GM18858 (cell line): ENCODE results near the gene SORCS2.

Experiments used
- ATAC-seq: cut with Tn5 transposase; IDR thresholded peaks from one replicate; pipeline ENCODE4 v1.9.1; 2021; ENCODE audit not compliant: unreplicated experiment

SORCS2 gene

GRCh38 chr4:7261536-7261935 lies 69.2 kb downstream of the SORCS2 start:
- no peak for ATAC-seq

DNA sequence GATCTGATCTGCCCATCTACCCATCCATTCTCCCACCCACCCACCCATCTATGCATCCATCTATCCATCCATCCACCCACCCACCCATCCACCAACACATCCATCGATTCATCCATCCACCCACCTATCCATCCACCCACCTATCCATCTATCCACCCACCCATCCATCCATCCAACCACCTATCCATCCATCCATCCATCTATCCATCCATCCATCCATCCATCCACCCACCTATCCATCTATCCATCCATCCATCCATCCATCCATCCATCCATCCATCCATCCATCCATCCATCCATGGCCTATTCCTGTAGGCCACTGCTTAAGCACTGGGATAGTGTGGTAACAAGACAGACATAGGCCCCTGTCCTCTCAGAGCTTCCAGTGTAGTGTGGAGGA lies 69.8 kb downstream of the SORCS2 start:
- no peak for ATAC-seq

GRCh38 chr4:7263166-7263565 lies 70.8 kb downstream of the SORCS2 start:
- ATAC-seq = no peak

DNA sequence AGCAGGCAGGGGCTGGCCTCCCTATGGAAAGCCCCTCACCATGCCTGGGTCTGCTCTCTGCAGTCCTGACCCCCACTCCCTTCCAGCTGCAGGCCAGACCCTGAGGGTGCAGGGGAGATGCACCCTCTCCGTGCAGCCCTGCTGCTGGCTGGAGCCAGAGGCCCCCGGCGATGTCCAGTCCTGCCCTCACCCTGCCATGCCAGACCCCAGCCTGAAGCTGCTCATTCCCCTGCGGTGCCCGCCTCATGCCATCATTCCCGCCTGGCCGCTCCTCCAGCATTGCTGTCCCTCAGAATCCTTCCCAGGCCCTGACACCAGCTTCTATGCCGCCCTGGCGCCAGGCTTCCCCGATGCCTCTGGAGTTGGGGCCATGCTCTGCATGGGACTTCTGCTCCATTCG lies 72.4 kb downstream of the SORCS2 start:
- ATAC-seq = no peak

- no peak for ATAC-seq
Measured at GRCh38 chr4:7266525-7267292, 74.4 kb downstream of the SORCS2 start.

DNA sequence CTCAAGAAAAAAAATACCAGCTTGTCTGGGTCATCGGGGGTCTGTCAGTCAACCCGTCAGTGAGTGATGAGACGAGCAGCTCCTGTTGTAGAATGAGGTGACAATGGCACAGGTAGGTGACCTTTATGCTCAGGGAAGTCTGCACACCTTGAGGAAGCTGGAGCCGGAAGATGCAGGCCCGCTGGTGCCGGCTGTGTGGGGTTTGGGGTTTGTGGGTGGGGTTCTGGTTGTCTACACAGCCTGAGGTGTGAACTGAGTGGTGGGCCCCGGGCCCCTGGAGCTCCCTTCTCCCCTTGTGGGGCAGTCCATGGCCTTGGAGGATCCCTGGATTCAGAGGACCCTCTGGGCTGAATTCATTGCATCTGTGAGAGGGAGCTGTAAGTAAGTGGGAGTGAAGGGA lies 75.5 kb downstream of the SORCS2 start:
- no peak for ATAC-seq

DNA sequence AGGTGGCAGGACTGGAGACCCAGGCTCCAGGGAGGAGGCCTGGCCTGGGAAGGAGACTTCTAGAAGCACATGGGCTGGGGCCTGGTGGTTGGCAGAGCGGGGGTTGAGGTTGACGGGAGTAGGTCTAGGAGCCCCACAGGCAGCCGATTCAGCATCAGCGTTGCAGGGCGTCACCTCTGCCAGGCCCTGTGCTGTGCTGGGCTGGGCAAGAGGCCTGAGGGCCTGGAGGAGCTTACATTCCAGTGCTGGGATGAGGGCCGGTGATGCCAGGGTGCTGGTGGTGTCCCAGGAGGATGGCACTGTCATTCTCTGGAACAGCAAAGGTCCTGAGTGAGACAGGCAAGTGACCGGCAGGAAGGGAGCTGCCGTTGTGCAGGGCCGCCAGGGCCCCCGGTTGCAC lies 76.6 kb downstream of the SORCS2 start:
- no peak for ATAC-seq

- ATAC-seq = no peak
Measured at GRCh38 chr4:7270121-7270520, 77.8 kb downstream of the SORCS2 start.

DNA sequence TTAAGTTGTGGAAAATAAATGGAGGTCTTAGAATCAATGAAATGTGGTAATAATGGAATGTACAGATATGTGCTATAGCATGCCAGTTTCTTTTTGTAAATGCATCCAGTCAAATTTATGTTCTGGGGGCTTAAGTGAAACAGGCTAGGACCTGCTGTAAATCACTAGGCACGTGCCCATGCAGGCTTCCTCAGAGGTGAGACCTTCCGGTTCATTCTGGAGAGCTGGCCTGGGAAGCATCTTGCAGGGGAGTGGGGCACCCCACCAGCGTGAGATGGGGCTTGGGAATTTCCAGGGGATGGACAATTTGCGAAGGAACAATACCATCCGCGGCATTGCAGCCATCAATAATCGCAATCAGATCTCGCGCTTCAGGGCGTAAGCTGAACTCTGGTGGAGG lies 80.1 kb downstream of the SORCS2 start:
- no peak for ATAC-seq

- ATAC-seq = no peak
Measured at GRCh38 chr4:7273738-7274297, 81.5 kb downstream of the SORCS2 start.

GRCh38 chr4:7275067-7275466 lies 82.7 kb downstream of the SORCS2 start:
- ATAC-seq = no peak

- no peak for ATAC-seq
Measured at GRCh38 chr4:7275490-7276154, 83.3 kb downstream of the SORCS2 start.

DNA sequence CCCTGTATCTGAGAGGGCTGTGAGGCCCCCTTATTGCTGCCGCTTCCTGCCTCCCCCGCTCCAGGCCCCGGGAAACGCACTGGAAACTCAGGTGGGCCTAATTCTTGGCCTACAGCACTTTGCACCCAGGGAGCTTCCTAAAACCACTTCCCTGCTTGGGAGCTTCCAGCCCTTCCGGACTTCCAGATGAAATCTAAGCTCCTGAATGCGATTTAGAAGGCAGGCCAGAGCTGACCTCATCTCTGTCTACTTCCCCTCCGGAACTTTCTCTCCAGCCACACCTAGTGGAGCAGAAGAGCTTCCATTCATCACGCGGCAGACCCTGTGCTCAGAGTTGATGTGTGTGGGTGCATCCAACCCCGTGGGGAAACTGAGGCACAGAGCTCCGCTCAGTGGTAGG lies 84.2 kb downstream of the SORCS2 start:
- ATAC-seq = no peak

- no peak for ATAC-seq
Measured at GRCh38 chr4:7278071-7278765, 85.9 kb downstream of the SORCS2 start.

GRCh38 chr4:7278981-7279380 lies 86.6 kb downstream of the SORCS2 start:
- no peak for ATAC-seq

DNA sequence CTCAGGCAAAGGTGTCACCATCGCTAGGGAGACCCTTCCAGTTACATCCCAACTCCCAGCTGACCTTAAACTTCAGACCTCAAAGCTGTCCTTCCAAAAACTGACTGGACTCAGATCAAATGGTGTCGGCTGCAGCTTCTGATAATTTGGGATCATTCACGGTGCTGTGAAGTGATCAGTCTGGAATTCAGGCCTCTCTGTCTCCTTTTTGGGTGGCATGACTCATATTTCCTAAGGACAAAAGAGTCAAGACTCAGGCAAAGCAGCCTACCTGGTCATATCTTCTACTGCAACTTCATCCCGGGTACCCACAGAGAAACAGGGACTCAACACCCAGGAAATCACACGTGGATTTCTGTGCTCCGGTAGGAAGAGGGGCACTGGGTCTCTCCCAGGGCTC lies 87.6 kb downstream of the SORCS2 start:
- no peak for ATAC-seq

DNA sequence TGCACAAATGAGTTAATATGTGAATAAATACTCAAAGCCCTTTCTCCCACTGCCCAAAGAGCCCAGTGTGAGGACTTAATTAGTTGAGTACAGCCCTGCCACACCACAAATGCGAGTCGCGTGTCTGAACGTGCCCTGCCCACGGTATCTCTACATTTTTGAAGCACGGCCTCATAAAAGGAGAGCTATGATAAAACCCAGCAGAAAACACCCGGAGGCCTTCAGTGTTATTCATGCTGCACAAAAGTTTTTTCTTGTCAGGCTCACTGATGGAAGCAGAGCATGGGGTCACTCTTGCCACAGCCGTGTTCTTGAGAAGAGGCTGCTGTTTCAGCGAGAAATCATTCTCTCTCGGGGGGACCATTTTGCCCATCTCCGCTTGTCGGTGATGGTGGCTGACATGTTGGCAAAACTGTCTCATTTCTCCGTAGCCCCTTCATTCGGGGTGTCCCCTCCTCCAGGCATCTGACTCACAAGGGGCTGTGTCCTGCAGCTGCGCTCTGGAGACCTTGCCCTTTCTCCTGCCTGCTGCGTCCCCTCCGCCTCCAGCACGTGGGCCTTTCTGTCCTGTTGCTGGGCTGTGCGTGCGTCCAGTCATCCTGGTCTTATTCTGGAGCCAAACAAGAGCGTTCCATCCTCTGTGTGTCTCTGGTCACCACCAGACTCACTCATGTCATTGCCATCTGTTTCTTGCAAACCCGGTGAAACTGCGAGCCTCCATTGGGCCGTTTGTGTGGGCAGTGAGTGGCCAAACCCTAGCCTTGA lies 88.8 kb downstream of the SORCS2 start:
- no peak for ATAC-seq

GRCh38 chr4:7281691-7282665 lies 89.6 kb downstream of the SORCS2 start:
- no peak for ATAC-seq

GRCh38 chr4:7282786-7283440 lies 90.6 kb downstream of the SORCS2 start:
- no peak for ATAC-seq
